Hindlimb muscle (tissue), 1 donor: ENCODE measurements around the gene CCR7. TPM values are rescaled to one million over a fixed set of nuclear protein-coding genes. Genes with fewer than 3 reads are reported as not detected.

Experiments used
- DNase-seq: peaks from one replicate; pipeline ENCODE4 v3.0.0-alpha.2; 2013
- polyA plus RNA-seq: library from polyadenylated mRNA; unstranded; fragments of 120-200 nt; gene quantifications from one replicate; pipeline ENCODE4 v1.2.1, GENCODE V29; 2013; ENCODE audit not compliant: insufficient read length

CCR7 gene
- 0.49 TPM for polyA plus RNA-seq

GRCh38 chr17:40564883-40565768 is at the start of gene CCR7:
CCR7 (minus strand) TSS chr17:40565472; CDS start chr17:40565409, 63 bp downstream.
- DNase-seq, result no peak

GRCh38 chr17:40614431-40615067 is 49.3 kb upstream of the CCR7 start:
- no peak for DNase-seq

GRCh38 chr17:40613467-40614154 is 48.3 kb upstream of the CCR7 start:
- no peak for DNase-seq

- DNase-seq, result no peak
Observed at GRCh38 chr17:40612599-40613244, 47.5 kb upstream of the CCR7 start.

GRCh38 chr17:40611840-40612474 is 46.7 kb upstream of the CCR7 start:
- no peak for DNase-seq

GRCh38 chr17:40610359-40610758 is 45.1 kb upstream of the CCR7 start:
- DNase-seq, result no peak

GRCh38 chr17:40608061-40608581 is 42.8 kb upstream of the CCR7 start:
- no peak for DNase-seq

- no peak for DNase-seq
Observed at GRCh38 chr17:40607641-40608040, 42.4 kb upstream of the CCR7 start.

GRCh38 chr17:40606548-40607353 is 41.5 kb upstream of the CCR7 start:
- no peak for DNase-seq

GRCh38 chr17:40605306-40605705 is 40.0 kb upstream of the CCR7 start:
- DNase-seq, result no peak

- no peak for DNase-seq
Observed at GRCh38 chr17:40604327-40605080, 39.2 kb upstream of the CCR7 start.

GRCh38 chr17:40602445-40603443 is 37.5 kb upstream of the CCR7 start:
- DNase-seq, result no peak

- DNase-seq, result no peak
Observed at GRCh38 chr17:40600486-40601046, 35.3 kb upstream of the CCR7 start.

- DNase-seq, result no peak
Observed at GRCh38 chr17:40599468-40599763, 34.1 kb upstream of the CCR7 start.

- DNase-seq, result no peak
Observed at GRCh38 chr17:40598619-40599467, 33.6 kb upstream of the CCR7 start.

- DNase-seq, result no peak
Observed at GRCh38 chr17:40598301-40598618, 33.0 kb upstream of the CCR7 start.

GRCh38 chr17:40597556-40598300 is 32.5 kb upstream of the CCR7 start:
- DNase-seq, result no peak
